ENCODE data around the gene RASA3.

DNA sequence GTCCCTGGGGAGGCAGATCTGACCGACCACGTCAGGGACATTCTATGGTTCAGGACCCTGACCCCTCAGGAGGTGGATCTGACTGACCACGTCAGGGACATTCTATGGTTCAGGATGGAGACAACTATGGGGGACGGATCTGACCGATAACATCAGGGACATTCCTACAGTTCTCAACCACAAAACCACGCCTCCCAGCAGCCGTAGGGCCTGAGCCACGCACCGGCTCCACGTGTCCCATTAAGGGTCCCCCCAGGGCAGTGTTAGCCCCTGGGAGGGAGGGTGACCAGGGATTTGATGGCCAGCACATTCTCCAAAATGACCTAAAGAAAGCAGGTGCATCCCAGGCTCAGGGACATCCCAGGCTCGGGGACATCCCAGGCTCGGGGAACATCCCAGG is 109.5 kb downstream of the RASA3 start:
- TF ChIP-seq, protein P1, sequence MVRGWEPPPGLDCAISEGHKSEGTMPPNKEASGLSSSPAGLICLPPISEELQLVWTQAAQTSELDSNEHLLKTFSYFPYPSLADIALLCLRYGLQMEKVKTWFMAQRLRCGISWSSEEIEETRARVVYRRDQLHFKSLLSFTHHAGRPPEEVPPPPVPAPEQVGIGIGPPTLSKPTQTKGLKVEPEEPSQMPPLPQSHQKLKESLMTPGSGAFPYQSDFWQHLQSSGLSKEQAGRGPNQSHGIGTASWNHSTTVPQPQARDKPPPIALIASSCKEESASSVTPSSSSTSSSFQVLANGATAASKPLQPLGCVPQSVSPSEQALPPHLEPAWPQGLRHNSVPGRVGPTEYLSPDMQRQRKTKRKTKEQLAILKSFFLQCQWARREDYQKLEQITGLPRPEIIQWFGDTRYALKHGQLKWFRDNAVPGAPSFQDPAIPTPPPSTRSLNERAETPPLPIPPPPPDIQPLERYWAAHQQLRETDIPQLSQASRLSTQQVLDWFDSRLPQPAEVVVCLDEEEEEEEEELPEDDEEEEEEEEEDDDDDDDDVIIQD (CRISPR knock-in tag; IDR thresholded peaks at IDR 0.05) = no peak
- no peak for TF ChIP-seq RFX5 (IDR thresholded peaks at IDR 0.05; ENCODE audit: low read depth, low read length)
- TF ChIP-seq CBX5 (IDR thresholded peaks at IDR 0.05; ENCODE audit: borderline replicate concordance, low read depth) = no peak

Measured in K562 (cell line).